K562 (cell line): ENCODE results near the gene COL20A1. TPM values are rescaled to one million over a fixed set of nuclear protein-coding genes. Genes with fewer than 3 reads are reported as not detected.

Experiments used
- BRD4 ChIP-seq: fragments of 200-600 bp; sonication (generic); IDR thresholded peaks from 2 replicates; pipeline ENCODE4 v1.6.1; 2017; ENCODE audit warnings: inconsistent platforms
- FOXM1 ChIP-seq, 2 experiments: fragments of 450-650 bp in 1 of 2; sonication (generic) in 1 of 2; formaldehyde crosslinking in 1 of 2; IDR thresholded peaks; 2 replicates each; pipeline versions ENCODE4 v1.6.1 to v1.9.0; 2017 to 2022; ENCODE audit warnings: low read depth in 2 of 2, mild to moderate bottlenecking in 2 of 2, missing genetic modification reagents in 1 of 2, moderate library complexity in 1 of 2
- HMGN3 ChIP-seq: IDR thresholded peaks from 2 replicates; pipeline ENCODE4 v1.6.1; 2011; ENCODE audit warnings: borderline replicate concordance, low read depth, mild to moderate bottlenecking, mixed read lengths, low read length; ENCODE audit not compliant: insufficient read length; ENCODE audit errors: extremely low read depth
- HNRNPL ChIP-seq: fragments of 200-400 bp; formaldehyde crosslinking; IDR thresholded peaks from 2 replicates; pipeline ENCODE4 v1.6.1; 2017; ENCODE audit warnings: low read depth, mild to moderate bottlenecking, low read length
- KLF6 ChIP-seq: fragments of 250-450 bp; sonication (Bioruptor Pico); IDR thresholded peaks from 2 replicates; pipeline ENCODE4 v1.4.0; 2020; ENCODE audit warnings: mild to moderate bottlenecking, moderate library complexity, borderline replicate concordance
- NR2C1 ChIP-seq, 2 experiments: fragments of 450-650 bp; IDR thresholded peaks; 2 replicates each; pipeline ENCODE4 v1.6.1; 2017; ENCODE audit warnings: mild to moderate bottlenecking in 2 of 2, antibody characterized with exemption in 1 of 2, inconsistent platforms in 1 of 2, missing compliant biosample characterization in 1 of 2, missing genetic modification characterization in 1 of 2
- POLR2B ChIP-seq: fragments of 450-650 bp; IDR thresholded peaks from 2 replicates; pipeline ENCODE4 v1.6.1; 2018; ENCODE audit warnings: low read depth; ENCODE audit not compliant: partially characterized antibody
- SMC3 ChIP-seq: conservative IDR thresholded peaks from 2 replicates; pipeline ENCODE4 v1.6.1; 2011; ENCODE audit warnings: low read depth, low read length, improper control_type of control experiment; ENCODE audit not compliant: insufficient read depth
- YY1 ChIP-seq, 3 experiments: IDR thresholded peaks; 2 replicates each; pipeline ENCODE4 v1.6.1; 2011; ENCODE audit warnings: low read length in 2 of 3, mild to moderate bottlenecking in 2 of 3, moderate library complexity in 2 of 3, borderline replicate concordance in 1 of 3, control low read depth in 1 of 3, low read depth in 1 of 3; ENCODE audit not compliant: insufficient read depth in 3 of 3, insufficient replicate concordance in 2 of 3, control insufficient read depth in 1 of 3, insufficient read length in 1 of 3; ENCODE audit errors: extremely low read depth in 1 of 3
- ZC3H4 ChIP-seq: sonication (generic); formaldehyde crosslinking; IDR thresholded peaks from 2 replicates; pipeline ENCODE4 v1.9.0; 2021; ENCODE audit warnings: missing genetic modification reagents, borderline replicate concordance
- ZNF253 ChIP-seq: fragments of 250-450 bp; sonication (Bioruptor Pico); conservative IDR thresholded peaks from 2 replicates; pipeline ENCODE4 v1.6.1; 2021; ENCODE audit warnings: mild to moderate bottlenecking
- ZNF444 ChIP-seq: fragments of 250-450 bp; sonication (Bioruptor Pico); IDR thresholded peaks from 2 replicates; pipeline ENCODE4 v1.4.0; 2020; ENCODE audit warnings: mild to moderate bottlenecking, moderate library complexity
- polyA plus RNA-seq, 8 experiments: library from polyadenylated mRNA; depleted of rRNA in 4 of 8; stranded (reverse) in 5 of 8; unstranded in 3 of 8; fragments of >200 nt; fragmentation: Nextera tagmentation in 2 of 8; fragmentation: Illumina TruSeq in 1 of 8; extraction: Ambion mirVana in 2 of 8; extraction: Trizol in 1 of 8; gene quantifications; 2 replicates each; pipeline versions ENCODE4 v1.2.1 to v1.2.3, GENCODE V29; 2011 to 2014; ENCODE audit warnings: inconsistent platforms in 1 of 8, missing spikeins in 1 of 8
- total RNA-seq, 7 experiments: library from RNA; depleted of rRNA in 6 of 7; stranded (reverse); fragments of >200 nt in 6 of 7; fragmentation: Illumina TruSeq in 2 of 7; extraction: Trizol in 2 of 7; gene quantifications; 2 replicates each; pipeline versions ENCODE4 v1.2.1 to v1.2.3, GENCODE V29; 2011 to 2021; ENCODE audit warnings: low replicate concordance in 1 of 7
- TF ChIP-seq, protein P1 (sequence below): fragments of 450-650 bp; IDR thresholded peaks from 2 replicates; pipeline ENCODE4 v1.6.1; 2016; ENCODE audit warnings: low read depth
- TF ChIP-seq, protein P2 (sequence below): fragments of 250-450 bp; sonication (Bioruptor Pico); IDR thresholded peaks from 2 replicates; pipeline ENCODE4 v1.4.0; 2020; ENCODE audit warnings: mild to moderate bottlenecking, moderate library complexity

COL20A1 gene
- total and polyA plus RNA-seq, 9 of the 15 experiments (the other 6 are each of a cell fraction or from before 2014, with no cell fraction given): not detected

DNA sequence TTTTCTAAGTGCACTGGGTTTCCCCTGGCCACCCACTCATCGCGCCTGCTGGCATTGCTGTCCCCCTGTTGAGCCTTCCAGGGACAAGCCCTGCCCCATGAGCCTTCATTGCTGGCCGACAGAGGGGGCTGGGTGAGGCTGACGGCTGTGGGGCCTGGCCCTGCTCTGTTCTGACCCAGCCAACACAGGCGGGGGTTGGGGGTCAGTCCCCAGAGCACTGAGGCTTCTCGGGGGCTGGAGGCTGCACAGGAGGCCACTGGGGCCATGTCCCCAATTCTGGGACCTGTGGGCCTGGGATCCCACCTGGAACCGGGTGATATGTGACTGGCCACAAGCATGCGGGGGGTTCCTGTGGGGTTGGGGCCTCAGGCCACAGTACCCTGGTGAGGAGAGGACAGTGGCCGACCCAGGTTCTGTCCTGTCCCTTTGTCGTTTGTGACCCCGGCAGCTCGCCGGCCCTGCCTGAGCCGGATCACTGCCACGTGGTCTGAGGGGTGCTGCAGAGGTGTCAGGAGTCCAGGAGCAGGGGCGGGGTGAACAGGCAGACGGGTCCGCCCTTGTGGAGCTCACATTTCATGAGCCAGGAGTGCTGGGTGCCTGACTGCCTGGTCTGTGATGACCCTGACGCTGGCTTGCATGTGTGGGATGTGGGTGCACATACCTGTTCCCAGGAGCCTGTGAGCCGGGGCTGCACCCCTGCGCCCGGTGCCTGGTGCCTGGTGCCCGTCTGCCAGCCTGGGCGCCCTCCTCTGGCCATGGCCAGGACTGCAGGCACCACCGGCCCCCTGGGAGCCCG lies 2.1 kb upstream of the COL20A1 start (continued):
- TF ChIP-seq, protein P1, sequence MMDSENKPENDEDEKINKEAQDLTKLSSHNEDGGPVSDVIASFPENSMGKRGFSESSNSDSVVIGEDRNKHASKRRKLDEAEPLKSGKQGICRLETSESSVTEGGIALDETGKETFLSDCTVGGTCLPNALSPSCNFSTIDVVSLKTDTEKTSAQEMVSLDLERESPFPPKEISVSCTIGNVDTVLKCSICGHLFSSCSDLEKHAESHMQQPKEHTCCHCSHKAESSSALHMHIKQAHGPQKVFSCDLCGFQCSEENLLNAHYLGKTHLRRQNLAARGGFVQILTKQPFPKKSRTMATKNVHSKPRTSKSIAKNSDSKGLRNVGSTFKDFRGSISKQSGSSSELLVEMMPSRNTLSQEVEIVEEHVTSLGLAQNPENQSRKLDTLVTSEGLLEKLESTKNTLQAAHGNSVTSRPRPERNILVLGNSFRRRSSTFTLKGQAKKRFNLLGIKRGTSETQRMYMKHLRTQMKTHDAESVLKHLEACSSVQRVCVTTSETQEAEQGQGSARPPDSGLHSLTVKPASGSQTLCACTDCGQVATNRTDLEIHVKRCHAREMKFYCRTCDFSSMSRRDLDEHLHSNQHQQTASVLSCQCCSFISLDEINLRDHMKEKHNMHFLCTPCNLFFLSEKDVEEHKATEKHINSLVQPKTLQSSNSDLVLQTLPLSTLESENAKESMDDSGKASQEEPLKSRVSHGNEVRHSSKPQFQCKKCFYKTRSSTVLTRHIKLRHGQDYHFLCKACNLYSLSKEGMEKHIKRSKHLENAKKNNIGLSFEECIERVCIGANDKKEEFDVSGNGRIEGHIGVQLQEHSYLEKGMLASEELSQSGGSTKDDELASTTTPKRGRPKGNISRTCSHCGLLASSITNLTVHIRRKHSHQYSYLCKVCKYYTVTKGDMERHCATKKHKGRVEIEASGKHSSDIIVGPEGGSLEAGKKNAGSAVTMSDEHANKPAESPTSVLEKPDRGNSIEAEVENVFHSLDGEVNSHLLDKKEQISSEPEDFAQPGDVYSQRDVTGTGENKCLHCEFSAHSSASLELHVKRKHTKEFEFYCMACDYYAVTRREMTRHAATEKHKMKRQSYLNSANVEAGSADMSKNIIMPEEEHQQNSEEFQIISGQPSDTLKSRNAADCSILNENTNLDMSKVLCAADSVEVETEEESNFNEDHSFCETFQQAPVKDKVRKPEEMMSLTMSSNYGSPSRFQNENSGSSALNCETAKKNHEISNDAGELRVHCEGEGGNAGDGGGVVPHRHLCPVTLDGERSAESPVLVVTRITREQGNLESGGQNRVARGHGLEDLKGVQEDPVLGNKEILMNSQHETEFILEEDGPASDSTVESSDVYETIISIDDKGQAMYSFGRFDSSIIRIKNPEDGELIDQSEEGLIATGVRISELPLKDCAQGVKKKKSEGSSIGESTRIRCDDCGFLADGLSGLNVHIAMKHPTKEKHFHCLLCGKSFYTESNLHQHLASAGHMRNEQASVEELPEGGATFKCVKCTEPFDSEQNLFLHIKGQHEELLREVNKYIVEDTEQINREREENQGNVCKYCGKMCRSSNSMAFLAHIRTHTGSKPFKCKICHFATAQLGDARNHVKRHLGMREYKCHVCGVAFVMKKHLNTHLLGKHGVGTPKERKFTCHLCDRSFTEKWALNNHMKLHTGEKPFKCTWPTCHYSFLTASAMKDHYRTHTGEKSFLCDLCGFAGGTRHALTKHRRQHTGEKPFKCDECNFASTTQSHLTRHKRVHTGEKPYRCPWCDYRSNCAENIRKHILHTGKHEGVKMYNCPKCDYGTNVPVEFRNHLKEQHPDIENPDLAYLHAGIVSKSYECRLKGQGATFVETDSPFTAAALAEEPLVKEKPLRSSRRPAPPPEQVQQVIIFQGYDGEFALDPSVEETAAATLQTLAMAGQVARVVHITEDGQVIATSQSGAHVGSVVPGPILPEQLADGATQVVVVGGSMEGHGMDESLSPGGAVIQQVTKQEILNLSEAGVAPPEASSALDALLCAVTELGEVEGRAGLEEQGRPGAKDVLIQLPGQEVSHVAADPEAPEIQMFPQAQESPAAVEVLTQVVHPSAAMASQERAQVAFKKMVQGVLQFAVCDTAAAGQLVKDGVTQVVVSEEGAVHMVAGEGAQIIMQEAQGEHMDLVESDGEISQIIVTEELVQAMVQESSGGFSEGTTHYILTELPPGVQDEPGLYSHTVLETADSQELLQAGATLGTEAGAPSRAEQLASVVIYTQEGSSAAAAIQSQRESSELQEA: no peak
- TF ChIP-seq BRD4: no peak
- no peak for TF ChIP-seq ZC3H4 (CRISPR knock-in tag)
- no peak for TF ChIP-seq FOXM1 (IDR thresholded peaks at IDR 0.05; ENCODE audit: low read depth)
- TF ChIP-seq FOXM1 (CRISPR knock-in tag; IDR thresholded peaks at IDR 0.05; ENCODE audit: low read depth): no peak
- peak; percentile 53 for TF ChIP-seq SMC3
- TF ChIP-seq ZNF253 (CRISPR knock-in tag): no peak
- TF ChIP-seq ZNF444: no peak
- TF ChIP-seq POLR2B: peak; percentile 34
- TF ChIP-seq HMGN3: peak; percentile 36
- TF ChIP-seq, protein P2, sequence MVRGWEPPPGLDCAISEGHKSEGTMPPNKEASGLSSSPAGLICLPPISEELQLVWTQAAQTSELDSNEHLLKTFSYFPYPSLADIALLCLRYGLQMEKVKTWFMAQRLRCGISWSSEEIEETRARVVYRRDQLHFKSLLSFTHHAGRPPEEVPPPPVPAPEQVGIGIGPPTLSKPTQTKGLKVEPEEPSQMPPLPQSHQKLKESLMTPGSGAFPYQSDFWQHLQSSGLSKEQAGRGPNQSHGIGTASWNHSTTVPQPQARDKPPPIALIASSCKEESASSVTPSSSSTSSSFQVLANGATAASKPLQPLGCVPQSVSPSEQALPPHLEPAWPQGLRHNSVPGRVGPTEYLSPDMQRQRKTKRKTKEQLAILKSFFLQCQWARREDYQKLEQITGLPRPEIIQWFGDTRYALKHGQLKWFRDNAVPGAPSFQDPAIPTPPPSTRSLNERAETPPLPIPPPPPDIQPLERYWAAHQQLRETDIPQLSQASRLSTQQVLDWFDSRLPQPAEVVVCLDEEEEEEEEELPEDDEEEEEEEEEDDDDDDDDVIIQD: no peak
- TF ChIP-seq HNRNPL: peak; percentile 99
- no peak for TF ChIP-seq KLF6
- TF ChIP-seq YY1 (IDR thresholded peaks at IDR 0.05; ENCODE audit: borderline replicate concordance in 1 of 3, control insufficient read depth in 1 of 3, extremely low read depth in 1 of 3, insufficient read depth in 3 of 3, insufficient read length in 1 of 3, insufficient replicate concordance in 2 of 3, low read depth in 1 of 3, low read length in 2 of 3): peak in 1 of 3 experiments; percentile 31
- no peak for TF ChIP-seq NR2C1 (IDR thresholded peaks at IDR 0.05)
- no peak for TF ChIP-seq NR2C1 (tag; IDR thresholded peaks at IDR 0.05)
